Endothelial cell of umbilical vein (primary cell): ENCODE measurements around the gene AKT3. TPM values are rescaled to one million over a fixed set of nuclear protein-coding genes. Genes with fewer than 3 reads are reported as not detected.

Experiments used
- BruUV-seq: library from RNA; stranded (reverse); fragments of 400-500 nt; replicated peaks from 2 replicates; lab custom pipeline; 2021; lab: Mats Ljungman, UMichigan
- CTCF ChIA-PET: fragments of 300-600, 350-600 bp; sonication (Branson Sonifier 250); formaldehyde crosslinking; loops from one replicate; lab custom pipeline; 2021; ENCODE audit warnings: antibody characterized with exemption, inconsistent platforms; lab: Charles Lee
- POLR2A ChIA-PET: fragments of 300-600, 350-600 bp; sonication (Branson Sonifier 250); formaldehyde crosslinking; loops from one replicate; lab custom pipeline; 2021; ENCODE audit warnings: antibody characterized with exemption, inconsistent platforms; lab: Charles Lee
- DNase-seq: peaks from one replicate; pipeline ENCODE4 v3.0.0-alpha.2; 2011; ENCODE audit warnings: low read depth, low spot score
- FAIRE-seq: peaks from 2 replicates; lab custom pipeline; 2011; peaks lifted over from hg19 to GRCh38; lab: Jason Lieb, UNC
- H2AFZ ChIP-seq: 2 replicates; pipeline ENCODE4 v1.6.0; 2012; ENCODE audit warnings: low read depth, low read length, control low read depth, inconsistent platforms
- H3K27ac ChIP-seq: 2 replicates; pipeline ENCODE4 v1.5.1; 2011; ENCODE audit warnings: low read depth, mild to moderate bottlenecking, control low read depth, low read length, moderate library complexity; ENCODE audit not compliant: insufficient read depth
- H3K27me3 ChIP-seq, 2 experiments: 2 replicates each; pipeline versions ENCODE4 v1.6.0 to v1.6.1; 2011; ENCODE audit warnings: low read length in 2 of 2, mixed read lengths in 1 of 2; ENCODE audit not compliant: control insufficient read depth in 2 of 2, insufficient read depth in 2 of 2
- H3K36me3 ChIP-seq, 2 experiments: 2 replicates in 1 of 2; 3 replicates in 1 of 2; pipeline ENCODE4 v1.5.1; 2011; ENCODE audit warnings: low read length in 2 of 2, mild to moderate bottlenecking in 1 of 2, moderate library complexity in 1 of 2; ENCODE audit not compliant: control insufficient read depth in 2 of 2, insufficient read depth in 2 of 2; ENCODE audit errors: extremely low read depth in 1 of 2
- H3K4me1 ChIP-seq: 3 replicates; pipeline ENCODE4 v1.5.1; 2011; ENCODE audit warnings: mild to moderate bottlenecking, low read length; ENCODE audit not compliant: control insufficient read depth, insufficient read depth; ENCODE audit errors: extremely low read depth
- H3K4me2 ChIP-seq: 2 replicates; pipeline ENCODE4 v1.6.1; 2011; ENCODE audit warnings: low read length, control low read depth, mixed read lengths; ENCODE audit not compliant: insufficient read depth
- H3K4me3 ChIP-seq, 3 experiments: fragments of 200-600 bp in 1 of 3; sonication (generic), shearing (Covaris generic) in 1 of 3; replicated peaks in 1 of 3; 2 replicates each; pipeline ENCODE4 v1.5.1; 2011 to 2016; ENCODE audit warnings: control low read depth in 3 of 3, low read length in 3 of 3, mild to moderate bottlenecking in 2 of 3, inconsistent platforms in 1 of 3, low read depth in 1 of 3, moderate library complexity in 1 of 3; ENCODE audit not compliant: insufficient read depth in 1 of 3
- H3K79me2 ChIP-seq: 2 replicates; pipeline ENCODE4 v1.6.0; 2012; ENCODE audit warnings: low read length, inconsistent platforms; ENCODE audit not compliant: control insufficient read depth, insufficient read depth
- H3K9ac ChIP-seq: replicated peaks from 2 replicates; pipeline ENCODE3; 2011; ENCODE audit warnings: low read length, control low read depth; ENCODE audit not compliant: insufficient read depth; ENCODE audit errors: extremely low read depth
- H3K9me1 ChIP-seq: replicated peaks from 3 replicates; pipeline ENCODE4 v1.6.0; 2011; ENCODE audit warnings: mild to moderate bottlenecking, low read length; ENCODE audit not compliant: control insufficient read depth, insufficient read depth; ENCODE audit errors: extremely low read depth
- H3K9me3 ChIP-seq: replicated peaks from 2 replicates; pipeline ENCODE4 v1.5.1; 2012; ENCODE audit warnings: low read length, inconsistent platforms; ENCODE audit not compliant: control insufficient read depth, insufficient read depth
- H4K20me1 ChIP-seq: replicated peaks from 2 replicates; pipeline ENCODE3; 2011; ENCODE audit warnings: mild to moderate bottlenecking, low read length; ENCODE audit not compliant: control insufficient read depth, insufficient read depth; ENCODE audit errors: extremely low read depth
- CTCF ChIP-seq, 2 donors: IDR thresholded peaks; 1 replicate in 1 of 2; 2 replicates in 1 of 2; pipeline ENCODE4 v1.5.1; 2011; ENCODE audit warnings: low read length in 2 of 2, mild to moderate bottlenecking in 2 of 2, moderate library complexity in 2 of 2, control low read depth in 1 of 2, inconsistent platforms in 1 of 2, low read depth in 1 of 2; ENCODE audit not compliant: insufficient read depth in 1 of 2; ENCODE audit errors: extremely low read depth in 1 of 2
- EZH2 ChIP-seq: IDR thresholded peaks from 2 replicates; pipeline ENCODE4 v1.6.1; 2012; ENCODE audit warnings: borderline replicate concordance, low read depth, mild to moderate bottlenecking, moderate library complexity, low read length, inconsistent platforms; ENCODE audit not compliant: severe bottlenecking
- FOS ChIP-seq: IDR thresholded peaks from 2 replicates; pipeline ENCODE4 v1.6.1; 2011; ENCODE audit warnings: mild to moderate bottlenecking, low read length, moderate library complexity, borderline replicate concordance; ENCODE audit not compliant: insufficient read depth
- GATA2 ChIP-seq: IDR thresholded peaks from 2 replicates; pipeline ENCODE4 v1.7.0; 2011; ENCODE audit warnings: low read depth, mild to moderate bottlenecking, moderate library complexity, mixed read lengths, low read length; ENCODE audit not compliant: insufficient read length, insufficient read depth
- JUN ChIP-seq: IDR thresholded peaks from 2 replicates; pipeline ENCODE4 v1.6.1; 2011; ENCODE audit warnings: borderline replicate concordance, low read depth; ENCODE audit not compliant: insufficient read length, insufficient read depth
- MAX ChIP-seq: IDR thresholded peaks from 2 replicates; pipeline ENCODE4 v1.6.1; 2011; ENCODE audit not compliant: insufficient read depth, insufficient read length
- MYC ChIP-seq: IDR thresholded peaks from one replicate; pipeline ENCODE4 v1.6.1; 2011; ENCODE audit warnings: mild to moderate bottlenecking, low read depth, low read length
- POLR2A ChIP-seq: IDR thresholded peaks from 2 replicates; pipeline ENCODE4 v1.6.1; 2012; ENCODE audit warnings: low read depth, mild to moderate bottlenecking, control low read depth, low read length
- POLR2AphosphoS5 ChIP-seq: IDR thresholded peaks from 2 replicates; pipeline ENCODE4 v1.6.1; 2012; ENCODE audit warnings: low read depth, mild to moderate bottlenecking, control low read depth, low read length, moderate library complexity; ENCODE audit not compliant: insufficient read depth
- dilution Hi-C: fragments of 300-500 bp; cut with MboI; formaldehyde crosslinking; loops from one replicate; pipeline ENCODE4 v1.15.0; 2019; ENCODE audit warnings: low sequenced_read_pairs; ENCODE audit not compliant: extremely low pct_ligation_motif_present
- intact Hi-C: fragments of 100-400 bp; cut with micrococcal nuclease; formaldehyde crosslinking; loops from one replicate; pipeline ENCODE4 v1.10.0; 2022
- polyA plus RNA-seq, 4 experiments: library from polyadenylated mRNA; depleted of rRNA in 3 of 4; stranded (reverse) in 3 of 4; unstranded in 1 of 4; fragments of >200 nt; gene quantifications; 2 replicates each; pipeline versions ENCODE4 v1.2.1 to v1.2.3, GENCODE V29; 2011 to 2012; ENCODE audit warnings: missing spikeins in 1 of 4
- total RNA-seq: library from RNA; stranded (reverse); gene quantifications from 2 replicates; pipeline ENCODE4 v1.2.3, GENCODE V29; 2021

The AKT3 gene
- total and polyA plus RNA-seq, 2 donors (not counting 3 experiments of a cell fraction or from before 2014, with no cell fraction given) = 20.6 to 97.1 TPM

- no peak for FAIRE-seq
- H3K4me1 ChIP-seq = no peaks in the 10 kb centered on the region
- no peak overlapping the region for H3K4me3 ChIP-seq
- no peak overlapping the region for H3K9ac ChIP-seq
- ChIA-PET CTCF (interaction anchor here (0.9 kb wide), 1 partner anchor 9 kb away, joined by 3 read pairs; no protein-coding TSS in a partner anchor), POLR2A (no interaction called here)
- H3K27ac ChIP-seq = no peak overlapping the region
- no peak for TF ChIP-seq POLR2A
- TF ChIP-seq MYC = no peak
- TF ChIP-seq MAX = no peak
- no peak for TF ChIP-seq EZH2
- no peak for TF ChIP-seq GATA2
- TF ChIP-seq CTCF (IDR thresholded peaks at IDR 0.05; ENCODE audit: extremely low read depth in 1 of 2, insufficient read depth in 1 of 2, low read depth in 1 of 2, low read length in 2 of 2) = no peak
- TF ChIP-seq JUN = no peak
- TF ChIP-seq FOS = no peak
- no peak for TF ChIP-seq POLR2AphosphoS5
- no peaks in the 10 kb centered on the region for H3K79me2 ChIP-seq
- dilution Hi-C loops (no loop called here), intact Hi-C loops (no loop called here)
- H3K9me1 ChIP-seq = no peaks in the 10 kb centered on the region
- no peak overlapping the region for H3K4me2 ChIP-seq
- no peaks in the 10 kb centered on the region for H3K27me3 ChIP-seq
- H3K36me3 ChIP-seq = no peaks in the 10 kb centered on the region
- no TSS peak for BruUV-seq
- no peaks in the 10 kb centered on the region for H4K20me1 ChIP-seq
- H3K9me3 ChIP-seq = no peaks in the 10 kb centered on the region
- DNase-seq = no peak
- no peak overlapping the region for H2AFZ ChIP-seq
Observed at GRCh38 chr1:243447347-243447746, 402.7 kb downstream of the AKT3 start.
